Activated CD4-positive, alpha-beta T cell treated with anti-CD3 and anti-CD28 coated beads, Interleukin-2, amount 10 ng/mL, durations not matched to agents 24 days and 14 days (primary cell): ENCODE measurements around the gene HNRNPLL. TPM values are rescaled to one million over a fixed set of nuclear protein-coding genes. Genes with fewer than 3 reads are reported as not detected.

ENCODE experiments used
- DNase-seq: peaks from one replicate; pipeline ENCODE4 v3.0.0; 2022
- H3K27ac Mint-ChIP-seq: one replicate; pipeline ENCODE4 v1.8.0; 2022; ENCODE audit warnings: mild to moderate bottlenecking, mixed read lengths
- H3K27me3 Mint-ChIP-seq: one replicate; pipeline ENCODE4 v1.8.0; 2022; ENCODE audit warnings: mixed read lengths
- H3K36me3 Mint-ChIP-seq: one replicate; pipeline ENCODE4 v1.8.0; 2022; ENCODE audit warnings: low read depth, mild to moderate bottlenecking, mixed read lengths
- H3K4me1 Mint-ChIP-seq: one replicate; pipeline ENCODE4 v1.8.0; 2021; ENCODE audit warnings: mixed read lengths
- H3K4me3 Mint-ChIP-seq: one replicate; pipeline ENCODE4 v1.8.0; 2022; ENCODE audit warnings: mild to moderate bottlenecking, moderate library complexity, mixed read lengths
- H3K9me3 Mint-ChIP-seq: one replicate; pipeline ENCODE4 v1.8.0; 2021; ENCODE audit warnings: mixed read lengths
- intact Hi-C: fragments of 100-400 bp; cut with micrococcal nuclease; formaldehyde crosslinking; loops from one replicate; pipeline ENCODE4 v1.15.1; 2023
- total RNA-seq: library from RNA; stranded (reverse); gene quantifications from 2 replicates; pipeline ENCODE4 v1.2.3, GENCODE V29; 2022

HNRNPLL gene
- total RNA-seq, 1 donor from 2014 or later = 80.3 TPM

GRCh38 chr2:38598200-38598990, 4.3 kb downstream of the HNRNPLL start:
- H3K36me3 Mint-ChIP-seq = peaks cover 25% of the 10 kb centered on the region

GRCh38 chr2:38597115-38597514, 5.6 kb downstream of the HNRNPLL start:
- no peak for DNase-seq
- no peak overlapping the region for H3K4me3 Mint-ChIP-seq
- H3K27me3 Mint-ChIP-seq = no peaks in the 10 kb centered on the region

More at GRCh38 chr2:38598200-38598990, 4.3 kb downstream of the HNRNPLL start:
- H3K4me1 Mint-ChIP-seq = peaks cover 54% of the 10 kb centered on the region
- peak; percentile 60 for DNase-seq
- peak overlapping the region; percentile 97 for H3K4me3 Mint-ChIP-seq
- intact Hi-C loops = no loop called here
- H3K9me3 Mint-ChIP-seq = no peaks in the 10 kb centered on the region
- H3K27me3 Mint-ChIP-seq = no peaks in the 10 kb centered on the region
- peak overlapping the region; percentile 38 for H3K27ac Mint-ChIP-seq

GRCh38 chr2:38596229-38596628, 6.5 kb downstream of the HNRNPLL start:
- peak; percentile 55 for DNase-seq
- peaks cover 25% of the 10 kb centered on the region for H3K36me3 Mint-ChIP-seq
- no peak overlapping the region for H3K27ac Mint-ChIP-seq
- intact Hi-C loops = no loop called here
- H3K4me1 Mint-ChIP-seq = peaks cover 61% of the 10 kb centered on the region
- H3K27me3 Mint-ChIP-seq = no peaks in the 10 kb centered on the region
- H3K4me3 Mint-ChIP-seq = no peak overlapping the region
- H3K9me3 Mint-ChIP-seq = no peaks in the 10 kb centered on the region

More at GRCh38 chr2:38597115-38597514, 5.6 kb downstream of the HNRNPLL start:
- intact Hi-C loops = no loop called here
- Mint-ChIP-seq H3K9me3 (no peaks in the 10 kb centered on the region), H3K4me1 (peaks cover 59% of the 10 kb centered on the region), H3K27ac (no peak overlapping the region), H3K36me3 (peaks cover 27% of the 10 kb centered on the region)

- no peaks in the 10 kb centered on the region for H3K9me3 Mint-ChIP-seq
- H3K27ac Mint-ChIP-seq = no peak overlapping the region
- H3K4me1 Mint-ChIP-seq = peaks cover 44% of the 10 kb centered on the region
- intact Hi-C loops = no loop called here
- H3K4me3 Mint-ChIP-seq = no peak overlapping the region
- peaks cover 32% of the 10 kb centered on the region for H3K36me3 Mint-ChIP-seq
- no peaks in the 10 kb centered on the region for H3K27me3 Mint-ChIP-seq
- no peak for DNase-seq
Measured at GRCh38 chr2:38592951-38593350, 9.8 kb downstream of the HNRNPLL start.

GRCh38 chr2:38591152-38591551, 11.6 kb downstream of the HNRNPLL start:
- no peak overlapping the region for H3K27ac Mint-ChIP-seq
- peaks cover 39% of the 10 kb centered on the region for H3K4me1 Mint-ChIP-seq
- no peaks in the 10 kb centered on the region for H3K9me3 Mint-ChIP-seq
- no peaks in the 10 kb centered on the region for H3K27me3 Mint-ChIP-seq
- H3K4me3 Mint-ChIP-seq = no peak overlapping the region
- DNase-seq = no peak
- peaks cover 42% of the 10 kb centered on the region for H3K36me3 Mint-ChIP-seq
- intact Hi-C loops = no loop called here

- Mint-ChIP-seq H3K4me1 (peaks cover 38% of the 10 kb centered on the region), H3K27ac (no peak overlapping the region)
Measured at GRCh38 chr2:38590053-38590452, 12.7 kb downstream of the HNRNPLL start.

GRCh38 chr2:38586931-38587330, 15.8 kb downstream of the HNRNPLL start:
- intact Hi-C loops = no loop called here
- peaks cover 53% of the 10 kb centered on the region for H3K36me3 Mint-ChIP-seq
- H3K4me1 Mint-ChIP-seq = peaks cover 26% of the 10 kb centered on the region
- H3K27ac Mint-ChIP-seq = no peak overlapping the region
- no peaks in the 10 kb centered on the region for H3K27me3 Mint-ChIP-seq
- no peaks in the 10 kb centered on the region for H3K9me3 Mint-ChIP-seq
- DNase-seq = no peak
- no peak overlapping the region for H3K4me3 Mint-ChIP-seq

More at GRCh38 chr2:38590053-38590452, 12.7 kb downstream of the HNRNPLL start:
- Mint-ChIP-seq H3K9me3 (no peaks in the 10 kb centered on the region), H3K27me3 (no peaks in the 10 kb centered on the region), H3K4me3 (no peak overlapping the region), H3K36me3 (peaks cover 46% of the 10 kb centered on the region)
- DNase-seq = no peak
- intact Hi-C loops = no loop called here

GRCh38 chr2:38584881-38585280, 17.8 kb downstream of the HNRNPLL start:
- Mint-ChIP-seq H3K27me3 (no peaks in the 10 kb centered on the region), H3K36me3 (peaks cover 55% of the 10 kb centered on the region), H3K27ac (no peak overlapping the region), H3K9me3 (no peaks in the 10 kb centered on the region), H3K4me1 (peaks cover 25% of the 10 kb centered on the region), H3K4me3 (no peak overlapping the region)
- intact Hi-C loops = loop anchor here (5.0 kb wide), 1 partner anchor 43 kb away; no protein-coding TSS in a partner anchor
- no peak for DNase-seq

- intact Hi-C loops = loop anchor here (5.0 kb wide), 1 partner anchor 42 kb away; no protein-coding TSS in a partner anchor
- peaks cover 49% of the 10 kb centered on the region for H3K36me3 Mint-ChIP-seq
- H3K4me1 Mint-ChIP-seq = peaks cover 20% of the 10 kb centered on the region
- H3K4me3 Mint-ChIP-seq = no peak overlapping the region
- no peaks in the 10 kb centered on the region for H3K27me3 Mint-ChIP-seq
- no peak for DNase-seq
- H3K9me3 Mint-ChIP-seq = no peaks in the 10 kb centered on the region
- peak overlapping the region; percentile 41 for H3K27ac Mint-ChIP-seq
Measured at GRCh38 chr2:38583994-38584393, 18.7 kb downstream of the HNRNPLL start.

GRCh38 chr2:38583524-38583923, 19.2 kb downstream of the HNRNPLL start:
- Mint-ChIP-seq H3K36me3 (peaks cover 51% of the 10 kb centered on the region), H3K4me3 (no peak overlapping the region), H3K4me1 (peaks cover 24% of the 10 kb centered on the region), H3K27ac (no peak overlapping the region), H3K9me3 (no peaks in the 10 kb centered on the region), H3K27me3 (no peaks in the 10 kb centered on the region)
- intact Hi-C loops = loop anchor here (5.0 kb wide), 1 partner anchor 41 kb away; no protein-coding TSS in a partner anchor
- no peak for DNase-seq

GRCh38 chr2:38581193-38582147, 21.3 kb downstream of the HNRNPLL start:
- intact Hi-C loops = loop anchor here (1.0 to 5.0 kb wide), 5 partner anchors 22 to 157 kb away; no protein-coding TSS in a partner anchor
- no peaks in the 10 kb centered on the region for H3K9me3 Mint-ChIP-seq
- DNase-seq = peak; percentile 83

GRCh38 chr2:38580115-38580636, 22.6 kb downstream of the HNRNPLL start:
- Mint-ChIP-seq H3K4me3 (no peak overlapping the region), H3K27me3 (no peaks in the 10 kb centered on the region), H3K9me3 (no peaks in the 10 kb centered on the region), H3K36me3 (peaks cover 54% of the 10 kb centered on the region), H3K27ac (no peak overlapping the region), H3K4me1 (peaks cover 27% of the 10 kb centered on the region)
- no peak for DNase-seq
- intact Hi-C loops = loop anchor here (2.0 to 5.0 kb wide), 3 partner anchors 38 to 159 kb away; no protein-coding TSS in a partner anchor

More at GRCh38 chr2:38581193-38582147, 21.3 kb downstream of the HNRNPLL start:
- Mint-ChIP-seq H3K27me3 (no peaks in the 10 kb centered on the region), H3K27ac (peak overlapping the region; percentile 22), H3K4me3 (no peak overlapping the region), H3K4me1 (peaks cover 26% of the 10 kb centered on the region), H3K36me3 (peaks cover 53% of the 10 kb centered on the region)

GRCh38 chr2:38578832-38579231, 23.9 kb downstream of the HNRNPLL start:
- intact Hi-C loops = no loop called here
- Mint-ChIP-seq H3K4me1 (peaks cover 30% of the 10 kb centered on the region), H3K9me3 (no peaks in the 10 kb centered on the region), H3K27ac (no peak overlapping the region), H3K27me3 (no peaks in the 10 kb centered on the region), H3K4me3 (no peak overlapping the region), H3K36me3 (peaks cover 56% of the 10 kb centered on the region)
- DNase-seq = no peak
